OCI-LY1 (cell line): ENCODE data around the gene ZNRF3.

ENCODE experiments used
- H2AFZ ChIP-seq: fragments of 200-600 bp; sonication (generic), shearing (Covaris generic); 2 replicates; pipeline ENCODE4 v1.6.0; 2014; ENCODE audit warnings: antibody characterized with exemption, mild to moderate bottlenecking, low read length
- H3F3A ChIP-seq: fragments of 200-600 bp; sonication (generic), shearing (Covaris generic); 2 replicates; pipeline ENCODE4 v1.6.0; 2014; ENCODE audit warnings: mild to moderate bottlenecking, antibody characterized with exemption, low read length, moderate library complexity; ENCODE audit not compliant: insufficient read depth
- H3K27ac ChIP-seq: fragments of 200-600 bp; sonication (generic); 2 replicates; pipeline ENCODE4 v1.5.1; 2014; ENCODE audit warnings: low read length, mixed run types, mild to moderate bottlenecking, low read depth; ENCODE audit not compliant: poor library complexity, severe bottlenecking
- H3K27me3 ChIP-seq: fragments of 200-600 bp; sonication (generic); 2 replicates; pipeline ENCODE4 v1.6.0; 2014; ENCODE audit warnings: antibody characterized with exemption, mild to moderate bottlenecking, low read length, moderate library complexity; ENCODE audit not compliant: insufficient read depth
- H3K36me3 ChIP-seq: fragments of 200-600 bp; sonication (generic); 2 replicates; pipeline ENCODE4 v1.6.1; 2014; ENCODE audit warnings: mild to moderate bottlenecking, antibody characterized with exemption, low read length, moderate library complexity, mixed read lengths; ENCODE audit not compliant: insufficient read depth
- H3K4me1 ChIP-seq: fragments of 200-600 bp; sonication (generic); 2 replicates; pipeline ENCODE4 v1.5.1; 2014; ENCODE audit warnings: mild to moderate bottlenecking, low read length, moderate library complexity; ENCODE audit not compliant: insufficient read depth, severe bottlenecking
- H3K4me2 ChIP-seq: fragments of 200-600 bp; sonication (generic), shearing (Covaris generic); 2 replicates; pipeline ENCODE4 v1.6.1; 2014; ENCODE audit warnings: low read length
- H3K4me3 ChIP-seq: fragments of 200-600 bp; sonication (generic); 2 replicates; pipeline ENCODE4 v1.5.1; 2014; ENCODE audit warnings: low read length, low read depth, mild to moderate bottlenecking, mixed read lengths; ENCODE audit not compliant: poor library complexity, severe bottlenecking
- H3K79me2 ChIP-seq: fragments of 200-600 bp; shearing (Covaris generic); 2 replicates; pipeline ENCODE4 v1.6.1; 2016; ENCODE audit warnings: mixed run types, low read length, mixed read lengths; ENCODE audit not compliant: insufficient read depth
- H3K9ac ChIP-seq: fragments of 200-600 bp; sonication (generic), shearing (Covaris generic); 2 replicates; pipeline ENCODE4 v1.6.1; 2014; ENCODE audit warnings: mild to moderate bottlenecking, low read length, mixed read lengths
- H3K9me2 ChIP-seq: fragments of 200-600 bp; sonication (generic), shearing (Covaris generic); 2 replicates; pipeline ENCODE4 v1.6.1; 2014; ENCODE audit warnings: low read depth, mild to moderate bottlenecking, low read length, mixed read lengths
- H3K9me3 ChIP-seq: fragments of 200-600 bp; shearing (Covaris generic); 2 replicates; pipeline ENCODE4 v1.6.1; 2014; ENCODE audit warnings: low read length, mixed read lengths
- H4K20me1 ChIP-seq: fragments of 200-600 bp; sonication (generic), shearing (Covaris generic); 2 replicates; pipeline ENCODE4 v1.6.0; 2016; ENCODE audit warnings: mild to moderate bottlenecking, low read length; ENCODE audit not compliant: insufficient read depth
- CTCF ChIP-seq: fragments of 200-600 bp; sonication (generic), shearing (Covaris generic); IDR thresholded peaks from 2 replicates; pipeline ENCODE4 v1.5.1; 2017; ENCODE audit warnings: mild to moderate bottlenecking, antibody characterized with exemption, low read length, moderate library complexity, mixed read lengths
- EZH2 ChIP-seq: fragments of 200-600 bp; sonication (generic), shearing (Covaris generic); IDR thresholded peaks from 2 replicates; pipeline ENCODE4 v1.8.0; 2017; ENCODE audit warnings: borderline replicate concordance, mixed run types, mild to moderate bottlenecking, antibody characterized with exemption, low read length, moderate library complexity, mixed read lengths

ZNRF3 gene

GRCh38 chr22:28914201-28914600, 30.8 kb downstream of the ZNRF3 start:
- Histone ChIP-seq H3F3A (no peaks in the 10 kb centered on the region), H4K20me1 (no peaks in the 10 kb centered on the region)
- TF ChIP-seq EZH2 = no peak
- TF ChIP-seq CTCF = no peak

GRCh38 chr22:28915969-28916368, 32.6 kb downstream of the ZNRF3 start:
- H3K9me3 ChIP-seq = no peaks in the 10 kb centered on the region
- H3K79me2 ChIP-seq = no peaks in the 10 kb centered on the region
- no peaks in the 10 kb centered on the region for H3F3A ChIP-seq
- no peaks in the 10 kb centered on the region for H3K27me3 ChIP-seq
- H4K20me1 ChIP-seq = no peaks in the 10 kb centered on the region
- TF ChIP-seq EZH2 = no peak
- no peak overlapping the region for H3K4me3 ChIP-seq
- peaks cover 13% of the 10 kb centered on the region for H3K4me1 ChIP-seq
- no peaks in the 10 kb centered on the region for H3K9me2 ChIP-seq
- no peak overlapping the region for H2AFZ ChIP-seq
- H3K9ac ChIP-seq = no peak overlapping the region
- H3K36me3 ChIP-seq = no peaks in the 10 kb centered on the region
- no peak overlapping the region for H3K4me2 ChIP-seq
- no peak overlapping the region for H3K27ac ChIP-seq

More at GRCh38 chr22:28914201-28914600, 30.8 kb downstream of the ZNRF3 start:
- H3K9me2 ChIP-seq = no peaks in the 10 kb centered on the region
- H2AFZ ChIP-seq = no peak overlapping the region
- H3K4me3 ChIP-seq = no peak overlapping the region
- no peak overlapping the region for H3K4me2 ChIP-seq
- H3K9ac ChIP-seq = no peak overlapping the region
- no peaks in the 10 kb centered on the region for H3K27me3 ChIP-seq
- H3K4me1 ChIP-seq = peaks cover 7% of the 10 kb centered on the region
- H3K27ac ChIP-seq = no peak overlapping the region
- no peaks in the 10 kb centered on the region for H3K9me3 ChIP-seq
- H3K36me3 ChIP-seq = no peaks in the 10 kb centered on the region
- H3K79me2 ChIP-seq = no peaks in the 10 kb centered on the region

- Histone ChIP-seq H3K4me3 (no peak overlapping the region), H3K27ac (no peak overlapping the region), H3K4me2 (no peak overlapping the region), H3K9ac (no peak overlapping the region), H3K4me1 (peaks cover 20% of the 10 kb centered on the region), H3K36me3 (no peaks in the 10 kb centered on the region), H2AFZ (no peak overlapping the region), H3K27me3 (peaks cover 4% of the 10 kb centered on the region; the same call in 1 of the 2 replicates), H3K9me3 (no peaks in the 10 kb centered on the region), H4K20me1 (no peaks in the 10 kb centered on the region), H3K9me2 (no peaks in the 10 kb centered on the region), H3K79me2 (no peaks in the 10 kb centered on the region), H3F3A (no peaks in the 10 kb centered on the region)
- TF ChIP-seq EZH2 = no peak
- TF ChIP-seq CTCF = no peak
These were observed 34.6 kb downstream of the ZNRF3 start for GRCh38 chr22:28917747-28918549.
